ENCODE measurements around the gene CHRFAM7A.
"Not testable (repeated sequence)": the region's sequence is repeated elsewhere in the genome, so short reads cannot be mapped to it uniquely, and the experiment has no call there.

The CHRFAM7A gene

GRCh38 chr15:30392766-30393663 lies at the start of gene CHRFAM7A:
Gene CHRFAM7A, minus strand, starts transcription at chr15:30393540. Its CDS starts 10,189 bp downstream, at chr15:30383351.
- not testable (repeated sequence) for H3K27ac ChIP-seq, H3K4me1 ChIP-seq, H3K4me3 ChIP-seq, H3K27me3 ChIP-seq, H3K9me3 ChIP-seq, H4K20me1 ChIP-seq, H3K9ac ChIP-seq, H3K36me3 ChIP-seq, H3K4me2 ChIP-seq

- not testable (repeated sequence) for H3K4me3 ChIP-seq, H3K36me3 ChIP-seq, H3K9me3 ChIP-seq, H4K20me1 ChIP-seq, H3K27ac ChIP-seq, H3K4me2 ChIP-seq, H3K4me1 ChIP-seq, H3K27me3 ChIP-seq, H3K9ac ChIP-seq
Measured at GRCh38 chr15:30438348-30438747, 45.0 kb upstream of the CHRFAM7A start.

- H3K36me3 ChIP-seq, H3K27me3 ChIP-seq, H3K4me3 ChIP-seq, H3K9ac ChIP-seq, H3K4me1 ChIP-seq, H3K9me3 ChIP-seq, H3K27ac ChIP-seq, H4K20me1 ChIP-seq, H3K4me2 ChIP-seq: not testable (repeated sequence)
Measured at GRCh38 chr15:30435878-30436277, 42.5 kb upstream of the CHRFAM7A start.

GRCh38 chr15:30420723-30421122 lies 27.4 kb upstream of the CHRFAM7A start:
- not testable (repeated sequence) for H3K9ac ChIP-seq, H3K4me3 ChIP-seq, H3K36me3 ChIP-seq, H4K20me1 ChIP-seq, H3K4me1 ChIP-seq, H3K27ac ChIP-seq, H3K9me3 ChIP-seq, H3K4me2 ChIP-seq, H3K27me3 ChIP-seq

- H3K27ac ChIP-seq, H3K27me3 ChIP-seq, H3K36me3 ChIP-seq, H3K9me3 ChIP-seq, H4K20me1 ChIP-seq, H3K4me2 ChIP-seq, H3K4me3 ChIP-seq, H3K9ac ChIP-seq, H3K4me1 ChIP-seq: not testable (repeated sequence)
Measured at GRCh38 chr15:30414160-30414559, 20.8 kb upstream of the CHRFAM7A start, which contains the start of gene GOLGA8R. Gene GOLGA8R, minus strand, starts transcription at chr15:30414260. Its CDS starts 98 bp downstream, at chr15:30414162.

DNA sequence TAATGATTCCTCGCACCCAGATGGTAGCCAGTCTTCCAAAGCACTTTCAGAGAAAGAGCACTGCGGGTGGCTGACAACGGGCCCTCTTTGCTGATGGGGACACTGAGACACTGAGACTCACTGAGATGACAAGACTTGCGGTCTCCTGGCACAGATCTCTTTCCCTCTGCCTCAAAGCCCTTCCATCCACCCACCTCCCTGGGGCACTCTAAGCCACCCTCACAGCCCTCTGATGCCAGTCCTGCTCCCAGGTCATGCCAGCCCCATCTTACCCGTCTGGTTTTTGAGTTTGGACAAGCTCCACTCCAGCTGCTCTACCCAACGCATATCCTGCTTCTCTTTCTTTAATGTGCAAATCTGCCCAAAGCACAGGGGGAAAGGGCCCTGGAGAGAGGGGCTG lies 14.3 kb upstream of the CHRFAM7A start:
- H3K36me3 ChIP-seq, H3K4me1 ChIP-seq, H3K9ac ChIP-seq, H4K20me1 ChIP-seq, H3K4me2 ChIP-seq, H3K4me3 ChIP-seq, H3K27ac ChIP-seq, H3K27me3 ChIP-seq, H3K9me3 ChIP-seq: not testable (repeated sequence)

DNA sequence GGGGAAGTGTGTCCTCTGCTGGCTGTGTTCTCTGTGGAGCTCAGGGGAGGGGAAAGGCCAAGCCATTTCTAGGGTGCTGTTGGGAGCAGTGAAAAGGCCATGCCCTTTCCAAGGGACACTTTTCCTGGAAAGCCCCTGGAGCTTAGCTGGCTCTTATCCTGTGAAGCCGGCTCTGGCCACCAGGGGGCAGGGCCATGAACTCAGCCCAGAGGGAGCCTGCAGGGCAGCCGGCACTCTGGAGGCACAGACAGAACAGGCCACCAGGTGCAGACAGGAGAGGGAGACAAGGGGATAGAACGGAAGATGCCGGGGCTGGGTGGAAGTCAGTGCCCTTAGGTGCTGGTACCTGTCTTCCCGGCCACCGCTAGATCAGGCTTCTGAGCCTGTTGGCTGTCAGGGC lies 5.6 kb upstream of the CHRFAM7A start:
- H3K27ac ChIP-seq, H3K9ac ChIP-seq, H3K36me3 ChIP-seq, H4K20me1 ChIP-seq, H3K27me3 ChIP-seq, H3K4me2 ChIP-seq, H3K4me3 ChIP-seq, H3K4me1 ChIP-seq, H3K9me3 ChIP-seq: not testable (repeated sequence)

- not testable (repeated sequence) for H3K9me3 ChIP-seq, H3K4me2 ChIP-seq, H3K27ac ChIP-seq, H3K36me3 ChIP-seq, H4K20me1 ChIP-seq, H3K4me3 ChIP-seq, H3K27me3 ChIP-seq, H3K9ac ChIP-seq, H3K4me1 ChIP-seq
Measured at GRCh38 chr15:30393664-30393991, 288 bp upstream of the CHRFAM7A start.

GRCh38 chr15:30386318-30386887 lies 6.9 kb downstream of the CHRFAM7A start:
- H3K27me3 ChIP-seq, H3K9me3 ChIP-seq, H3K4me2 ChIP-seq, H3K27ac ChIP-seq, H3K4me1 ChIP-seq, H3K4me3 ChIP-seq, H4K20me1 ChIP-seq, H3K9ac ChIP-seq, H3K36me3 ChIP-seq: not testable (repeated sequence)

- H3K9ac ChIP-seq, H3K9me3 ChIP-seq, H3K4me2 ChIP-seq, H3K27me3 ChIP-seq, H3K4me1 ChIP-seq, H3K4me3 ChIP-seq, H3K27ac ChIP-seq, H3K36me3 ChIP-seq, H4K20me1 ChIP-seq: not testable (repeated sequence)
Measured at GRCh38 chr15:30377082-30377413, 16.3 kb downstream of the CHRFAM7A start.

DNA sequence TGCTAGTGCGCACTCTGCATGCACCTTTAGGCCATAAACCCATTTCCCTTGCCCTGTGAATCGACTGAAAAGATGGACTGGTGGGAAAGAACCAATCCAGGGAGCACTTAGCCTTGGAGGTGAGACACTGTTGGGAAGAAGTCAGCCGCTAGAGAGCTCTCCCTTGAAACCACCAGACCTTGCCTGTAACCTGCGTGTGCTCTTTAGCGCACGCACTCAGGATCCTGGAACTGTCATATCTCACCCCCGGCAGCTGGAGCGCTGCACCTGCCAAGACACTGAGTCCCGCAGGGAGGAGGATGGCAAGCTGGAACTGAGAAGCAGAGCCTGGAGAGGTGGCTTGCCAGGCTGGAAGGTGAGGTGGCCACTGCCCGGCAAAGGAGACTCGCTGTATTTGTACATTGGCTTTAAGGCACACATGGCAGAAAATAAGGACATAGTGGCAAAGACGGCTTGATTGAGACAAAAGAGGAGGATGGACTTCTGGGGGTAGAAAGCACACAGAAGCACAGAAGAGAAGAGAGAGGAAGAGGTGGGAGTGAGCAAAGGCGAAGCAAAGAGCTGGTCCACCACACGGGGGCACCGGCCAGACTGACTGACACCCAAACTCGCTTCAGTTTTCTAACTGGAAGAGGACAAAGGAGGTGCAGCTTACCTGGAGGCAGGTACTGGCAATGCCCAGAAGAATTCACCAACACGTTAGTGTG lies 16.8 kb downstream of the CHRFAM7A start:
- H3K27ac ChIP-seq, H3K9me3 ChIP-seq, H4K20me1 ChIP-seq, H3K9ac ChIP-seq, H3K36me3 ChIP-seq, H3K27me3 ChIP-seq, H3K4me1 ChIP-seq, H3K4me2 ChIP-seq, H3K4me3 ChIP-seq: not testable (repeated sequence)

- not testable (repeated sequence) for H3K4me1 ChIP-seq, H3K9me3 ChIP-seq, H3K4me3 ChIP-seq, H3K4me2 ChIP-seq, H4K20me1 ChIP-seq, H3K27me3 ChIP-seq, H3K9ac ChIP-seq, H3K27ac ChIP-seq, H3K36me3 ChIP-seq
Measured at GRCh38 chr15:30375872-30376271, 17.5 kb downstream of the CHRFAM7A start.

DNA sequence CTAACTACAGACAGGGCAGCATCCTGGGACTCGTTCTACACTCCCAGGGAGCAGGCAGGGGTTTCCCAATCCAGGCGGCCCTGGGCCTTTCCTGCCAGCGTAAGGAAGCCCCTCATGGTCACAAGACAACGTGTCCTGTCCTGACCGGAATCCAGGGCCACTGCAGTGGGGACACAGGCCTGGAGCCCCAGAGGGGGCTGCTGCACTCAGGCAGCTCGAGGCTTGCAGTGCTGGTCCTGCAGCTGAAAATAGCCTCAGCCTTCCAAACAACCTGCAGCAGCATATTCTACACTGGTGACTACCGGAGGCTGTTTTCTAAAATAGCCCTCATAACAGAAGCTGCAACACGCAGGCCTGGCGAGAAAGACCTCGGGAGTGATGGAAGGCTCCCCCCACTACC lies 18.5 kb downstream of the CHRFAM7A start:
- not testable (repeated sequence) for H3K9me3 ChIP-seq, H3K36me3 ChIP-seq, H4K20me1 ChIP-seq, H3K9ac ChIP-seq, H3K4me2 ChIP-seq, H3K4me3 ChIP-seq, H3K27me3 ChIP-seq, H3K4me1 ChIP-seq, H3K27ac ChIP-seq

GRCh38 chr15:30368271-30368670 lies 25.1 kb downstream of the CHRFAM7A start:
- not testable (repeated sequence) for H3K9ac ChIP-seq, H3K9me3 ChIP-seq, H3K4me3 ChIP-seq, H3K36me3 ChIP-seq, H3K4me2 ChIP-seq, H3K27ac ChIP-seq, H3K27me3 ChIP-seq, H3K4me1 ChIP-seq, H4K20me1 ChIP-seq

GRCh38 chr15:30367246-30367645 lies 26.1 kb downstream of the CHRFAM7A start:
- not testable (repeated sequence) for H3K4me3 ChIP-seq, H3K27me3 ChIP-seq, H4K20me1 ChIP-seq, H3K9me3 ChIP-seq, H3K4me2 ChIP-seq, H3K4me1 ChIP-seq, H3K36me3 ChIP-seq, H3K9ac ChIP-seq, H3K27ac ChIP-seq

Measured in BLaER1 (cell line).